NCI-H1930 (cell line): Measurements from ENCODE around the gene GALNT14.

Experiments
- DNase-seq, 2 experiments: peaks; one replicate each; lab custom pipeline; 2025; lab: John Stamatoyannopoulos, UW

The GALNT14 gene

GRCh38 chr2:31086590-31086989 is 51.6 kb downstream of the GALNT14 start:
- no peak for DNase-seq

GRCh38 chr2:31083234-31083993 is 54.8 kb downstream of the GALNT14 start:
- no peak for DNase-seq

DNA sequence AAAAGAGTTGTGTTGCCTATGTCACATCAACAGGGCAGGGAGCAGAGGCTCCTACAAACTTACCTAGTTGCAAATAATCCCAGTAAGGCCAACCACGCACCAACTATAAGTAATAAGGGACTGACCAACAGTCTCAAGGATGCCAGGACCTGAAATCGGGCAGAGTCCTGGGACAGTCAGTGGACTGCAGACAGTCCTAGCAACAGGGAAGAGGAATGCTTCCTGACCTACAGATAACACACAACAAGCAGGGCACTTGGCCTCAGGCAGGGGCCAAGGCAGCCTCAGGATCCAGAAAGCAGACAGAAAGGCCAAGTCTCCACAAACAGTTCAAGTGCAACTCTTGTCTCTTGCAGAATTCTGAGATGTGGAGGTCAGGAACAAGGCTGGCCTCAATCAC is 56.2 kb downstream of the GALNT14 start:
- no peak for DNase-seq

GRCh38 chr2:31081492-31081891 is 56.7 kb downstream of the GALNT14 start:
- DNase-seq = no peak

DNA sequence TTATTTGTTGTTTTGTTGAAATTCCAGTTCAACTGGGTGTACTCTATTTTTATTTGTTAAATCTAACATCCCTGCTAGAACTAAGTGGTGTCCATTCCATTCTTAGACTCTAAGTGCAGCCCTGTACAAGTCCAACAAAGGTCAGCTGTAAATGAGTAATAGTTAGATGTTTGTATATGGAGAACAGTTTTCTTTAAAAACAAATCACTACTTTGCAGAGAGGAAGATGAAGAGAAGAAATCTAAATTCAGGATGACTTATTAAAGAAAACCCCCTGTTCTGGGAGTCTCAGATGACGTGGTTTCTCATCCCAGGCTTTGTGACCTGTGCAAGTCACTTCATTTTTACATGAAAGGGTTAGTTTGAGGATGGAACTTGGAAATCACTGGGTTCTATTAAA is 57.9 kb downstream of the GALNT14 start:
- no peak for DNase-seq

- DNase-seq = no peak
Observed at GRCh38 chr2:31079665-31080064, 58.6 kb downstream of the GALNT14 start.

DNA sequence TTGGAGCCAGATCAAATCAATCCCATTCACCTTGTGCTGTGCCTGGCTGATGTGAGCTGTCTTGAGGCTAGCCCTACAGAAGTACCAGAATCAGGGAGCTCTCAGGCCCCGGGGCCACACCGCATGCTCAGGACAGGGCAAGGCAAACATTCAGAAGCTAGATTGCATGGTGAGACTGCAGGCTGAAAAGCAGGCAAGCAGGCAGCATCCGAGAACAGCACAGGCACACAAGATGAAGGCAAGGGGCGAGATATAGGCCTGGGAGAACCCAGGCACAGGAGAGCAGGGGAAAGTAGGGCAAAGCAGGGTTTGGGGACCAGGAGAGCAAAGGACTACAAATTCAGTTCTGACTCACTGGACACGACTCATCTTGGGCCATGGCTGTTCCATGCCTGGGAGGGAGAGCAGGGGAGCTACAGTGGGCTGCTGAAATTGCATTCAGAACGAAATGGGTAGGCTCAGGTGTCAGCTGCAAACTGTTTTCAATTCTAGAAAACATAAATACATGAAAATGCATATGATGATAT is 59.6 kb downstream of the GALNT14 start:
- no peak for DNase-seq

DNA sequence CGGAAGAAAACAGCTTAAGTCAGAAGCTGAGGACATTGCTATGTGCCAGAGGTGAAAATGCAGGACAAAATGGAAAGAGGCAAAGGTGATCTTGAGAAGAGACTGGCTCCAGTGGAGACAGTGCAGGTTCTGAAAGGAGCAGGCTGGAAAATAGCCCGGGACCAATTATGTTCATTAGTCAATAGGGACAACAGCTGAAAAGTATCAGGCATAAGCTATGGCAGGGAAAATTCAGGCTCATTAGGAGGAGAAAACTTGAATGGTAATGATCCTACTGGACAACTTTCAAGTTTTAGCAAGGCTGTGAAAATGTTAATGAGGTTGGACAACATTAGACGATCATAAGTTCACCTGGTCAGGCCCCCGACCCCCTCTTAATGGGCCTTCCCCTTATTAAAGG is 60.2 kb downstream of the GALNT14 start:
- no peak for DNase-seq

DNA sequence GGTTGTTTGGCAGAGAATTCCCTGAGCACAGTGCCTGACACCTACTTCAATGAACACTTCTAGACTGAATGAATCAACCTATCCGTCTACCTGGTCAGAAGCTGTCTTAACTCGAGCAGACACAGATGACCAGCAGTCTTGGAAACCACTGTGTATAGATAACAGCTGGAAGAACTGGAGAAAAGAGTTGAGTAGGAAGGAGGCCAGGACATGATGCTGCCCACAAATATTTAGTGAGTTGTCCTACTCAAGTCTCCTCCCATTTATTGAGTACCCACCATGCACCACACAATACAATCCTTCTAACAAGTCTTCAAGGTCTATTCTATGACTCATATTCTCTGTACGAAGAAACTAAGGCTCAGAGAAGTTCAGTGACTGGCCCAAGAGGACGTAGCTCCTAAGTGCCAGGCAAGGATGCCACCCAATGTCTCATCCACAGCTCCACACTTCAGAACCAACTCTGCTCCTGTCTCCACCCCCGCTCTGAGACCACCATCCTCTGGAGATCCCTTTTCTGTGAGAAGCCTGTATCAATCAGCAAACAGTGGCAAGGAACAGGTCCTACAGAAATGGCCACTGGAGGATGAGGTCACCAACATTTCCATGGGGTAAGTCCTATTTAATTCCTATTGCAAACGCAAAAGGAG is 62.2 kb downstream of the GALNT14 start:
- no peak for DNase-seq

DNA sequence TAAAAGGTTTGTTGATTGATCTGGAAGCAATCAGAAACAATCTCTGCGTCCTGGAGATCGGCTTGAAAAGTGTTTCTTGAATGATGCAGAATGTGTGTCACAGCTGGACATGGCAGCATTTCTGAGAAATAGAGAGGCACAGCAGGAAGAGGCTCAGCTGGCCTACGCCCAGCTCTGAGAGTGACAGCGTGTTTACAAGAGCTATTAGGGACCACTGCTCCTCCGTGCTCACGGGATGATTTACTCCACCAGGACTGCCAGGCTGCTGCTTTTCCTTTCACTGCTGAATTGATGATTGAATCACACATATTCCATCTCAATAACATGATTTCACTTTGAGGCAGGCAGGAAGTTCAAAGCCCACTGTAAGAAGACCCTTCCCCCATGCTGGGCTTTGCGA is 62.8 kb downstream of the GALNT14 start:
- no peak for DNase-seq

- no peak for DNase-seq
Observed at GRCh38 chr2:31071741-31072140, 66.5 kb downstream of the GALNT14 start.

DNA sequence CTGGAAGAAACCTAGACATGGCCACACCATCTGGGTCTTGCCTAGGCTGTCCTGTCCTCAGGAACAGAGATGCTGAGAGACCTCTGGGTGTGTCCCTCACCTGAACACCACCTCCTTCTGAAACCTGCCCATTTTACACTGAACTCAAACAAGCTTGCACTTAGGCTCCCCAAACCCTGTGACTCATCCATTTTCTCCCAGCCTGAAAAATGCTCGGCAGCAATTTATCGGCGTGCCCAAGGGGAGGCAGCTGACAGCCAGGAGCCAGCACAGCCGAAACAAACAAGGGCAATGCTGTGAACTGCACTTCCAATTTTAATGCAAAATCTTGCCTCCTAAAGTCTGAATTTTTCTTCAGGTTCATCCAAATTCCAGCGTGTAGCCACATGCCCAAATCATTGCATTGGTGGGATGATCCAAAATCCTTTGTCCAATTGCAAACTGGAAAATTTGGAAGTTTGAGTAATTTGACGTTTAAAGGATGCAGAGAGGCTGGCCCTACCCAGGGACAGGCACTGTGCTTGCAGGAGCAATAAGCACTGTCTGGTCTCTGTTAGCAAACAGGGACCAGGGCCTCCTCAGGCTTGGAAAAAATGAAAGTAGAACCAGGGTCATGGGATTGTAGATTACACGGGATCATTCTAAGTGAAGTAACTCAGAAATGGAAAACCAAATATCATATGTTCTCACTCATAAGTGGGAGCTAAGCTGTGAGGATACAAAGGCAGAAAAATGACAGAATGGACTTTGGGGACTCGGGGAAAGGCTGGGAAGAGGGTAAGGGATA is 67.7 kb downstream of the GALNT14 start:
- DNase-seq = no peak

- DNase-seq = no peak
Observed at GRCh38 chr2:31069643-31070325, 68.5 kb downstream of the GALNT14 start.

- DNase-seq = no peak
Observed at GRCh38 chr2:31067259-31067658, 71.0 kb downstream of the GALNT14 start.

DNA sequence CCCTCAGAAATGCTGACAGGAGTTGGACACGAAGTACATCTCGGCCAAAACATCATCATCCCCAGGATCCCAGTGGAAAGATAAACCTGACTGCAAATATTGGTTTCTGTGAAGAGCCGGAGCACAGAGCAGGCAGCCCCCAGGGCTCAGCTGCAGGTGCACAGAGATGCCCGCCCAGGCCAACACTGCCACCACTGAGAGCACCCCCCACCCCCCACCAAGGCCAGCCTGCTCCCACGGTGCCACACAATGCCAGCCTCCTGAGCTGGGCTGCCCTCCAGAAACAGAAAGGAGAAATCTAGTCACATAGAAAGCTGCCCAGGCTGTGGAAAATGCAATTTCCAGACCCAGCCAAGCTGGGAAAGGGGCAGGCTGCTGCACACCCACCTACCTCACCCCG is 71.7 kb downstream of the GALNT14 start:
- no peak for DNase-seq

DNA sequence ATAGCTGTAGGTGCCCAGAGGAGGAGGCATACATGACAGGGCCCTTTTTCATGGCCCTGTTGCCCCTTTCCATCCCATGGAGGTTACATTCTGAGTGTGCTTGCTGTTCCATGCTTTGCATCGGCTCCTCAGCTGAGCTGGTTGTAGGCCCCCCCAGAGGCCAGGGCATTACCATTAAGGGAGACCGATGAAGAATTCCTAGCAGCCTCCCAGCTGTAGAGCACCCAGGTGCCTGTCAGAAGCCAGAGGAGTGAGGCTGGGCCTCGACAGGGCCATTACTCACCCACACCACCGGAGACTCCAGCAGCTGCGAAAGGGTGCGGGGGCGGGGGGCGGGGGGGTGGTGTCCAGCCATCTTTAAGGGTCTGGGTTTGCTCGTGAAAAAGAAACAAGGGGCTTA is 72.2 kb downstream of the GALNT14 start:
- DNase-seq = no peak

DNA sequence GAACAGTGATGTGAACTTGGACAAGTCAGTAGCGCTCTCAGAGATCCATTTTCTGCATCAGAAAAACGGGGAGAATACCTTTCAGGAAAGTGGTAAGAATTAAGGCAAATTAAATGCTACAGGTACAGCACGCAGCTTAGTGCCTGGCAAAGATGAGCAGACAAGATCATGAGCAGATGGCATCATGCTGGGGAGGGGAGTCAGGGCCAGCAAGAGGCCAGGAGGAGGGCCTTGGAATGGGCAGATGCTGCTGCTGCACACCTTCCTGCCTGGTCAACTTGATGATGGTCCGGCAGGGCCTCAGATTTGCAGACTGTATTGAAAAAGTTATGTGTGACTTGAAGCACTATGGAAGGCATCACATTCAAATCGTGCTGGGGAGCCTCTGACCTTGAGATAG is 72.9 kb downstream of the GALNT14 start:
- DNase-seq = no peak

GRCh38 chr2:31060397-31060796 is 77.8 kb downstream of the GALNT14 start:
- no peak for DNase-seq

DNA sequence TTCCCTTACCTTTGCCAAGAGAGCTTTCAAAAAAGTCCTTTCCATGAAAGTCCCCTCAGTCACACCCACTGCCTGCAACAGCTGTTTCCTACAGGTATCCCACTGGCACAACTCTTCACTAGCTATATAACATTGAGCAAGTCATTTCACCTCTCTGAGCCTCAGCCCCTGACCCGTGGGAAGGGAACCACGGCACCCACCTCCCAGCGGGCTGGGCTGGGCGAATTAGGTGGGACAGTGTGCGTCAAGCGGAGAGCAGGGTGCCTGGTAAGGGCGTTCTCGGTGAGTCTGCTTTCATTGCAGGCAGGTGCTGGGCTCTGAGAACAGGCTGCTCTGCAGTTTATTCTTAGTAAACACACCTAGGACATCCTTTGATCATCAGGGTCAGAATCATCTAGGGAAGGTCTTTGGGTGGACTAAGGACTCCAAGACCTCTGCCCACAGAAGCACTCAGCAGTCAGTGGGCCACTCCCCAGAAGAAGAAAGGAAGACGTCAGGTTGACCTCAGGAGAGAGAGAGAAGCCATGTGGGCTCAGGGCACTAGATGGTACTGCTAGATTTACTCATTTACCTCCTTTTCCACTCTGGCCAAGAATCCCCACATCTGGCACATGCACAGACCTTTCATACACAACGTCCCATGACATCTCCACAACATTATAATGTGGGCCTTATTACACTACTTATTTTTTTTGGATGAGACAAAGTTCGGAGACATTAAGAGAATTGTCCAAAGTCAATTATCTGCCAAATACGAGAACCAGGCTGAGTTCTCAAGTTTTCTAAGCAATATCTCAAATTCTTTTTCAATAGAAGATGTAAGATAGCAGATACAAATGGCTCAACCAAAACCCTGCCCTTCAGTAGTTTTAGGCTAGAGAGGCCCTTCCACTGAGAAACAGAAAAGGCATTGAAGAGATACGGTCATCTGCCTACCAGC is 79.9 kb downstream of the GALNT14 start:
- no peak for DNase-seq

- DNase-seq = no peak
Observed at GRCh38 chr2:31057691-31058090, 80.5 kb downstream of the GALNT14 start.

- no peak for DNase-seq
Observed at GRCh38 chr2:31055938-31056337, 82.3 kb downstream of the GALNT14 start.
